ENCODE results near the gene LRRC1.

DNA sequence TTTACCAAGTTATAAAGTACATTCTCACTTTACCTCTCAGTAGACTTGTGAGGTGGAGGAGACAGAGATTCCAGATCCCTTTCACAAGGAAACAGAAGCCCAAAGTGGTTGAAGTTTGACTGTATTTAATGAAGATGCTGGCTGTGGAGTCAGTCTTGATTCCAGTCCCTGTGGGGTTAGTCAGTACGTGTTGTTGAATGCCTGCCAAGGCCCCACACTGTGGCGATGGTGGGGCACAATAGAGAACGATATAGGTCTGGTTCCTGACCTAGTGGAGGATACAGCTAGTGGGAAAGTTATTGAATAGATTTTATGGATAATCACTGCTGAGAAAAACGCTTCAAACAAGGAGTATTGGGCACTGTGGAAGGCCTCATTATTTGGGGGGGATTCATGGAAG, 71.4 kb downstream of the LRRC1 start:
- TF ChIP-seq, protein P1, sequence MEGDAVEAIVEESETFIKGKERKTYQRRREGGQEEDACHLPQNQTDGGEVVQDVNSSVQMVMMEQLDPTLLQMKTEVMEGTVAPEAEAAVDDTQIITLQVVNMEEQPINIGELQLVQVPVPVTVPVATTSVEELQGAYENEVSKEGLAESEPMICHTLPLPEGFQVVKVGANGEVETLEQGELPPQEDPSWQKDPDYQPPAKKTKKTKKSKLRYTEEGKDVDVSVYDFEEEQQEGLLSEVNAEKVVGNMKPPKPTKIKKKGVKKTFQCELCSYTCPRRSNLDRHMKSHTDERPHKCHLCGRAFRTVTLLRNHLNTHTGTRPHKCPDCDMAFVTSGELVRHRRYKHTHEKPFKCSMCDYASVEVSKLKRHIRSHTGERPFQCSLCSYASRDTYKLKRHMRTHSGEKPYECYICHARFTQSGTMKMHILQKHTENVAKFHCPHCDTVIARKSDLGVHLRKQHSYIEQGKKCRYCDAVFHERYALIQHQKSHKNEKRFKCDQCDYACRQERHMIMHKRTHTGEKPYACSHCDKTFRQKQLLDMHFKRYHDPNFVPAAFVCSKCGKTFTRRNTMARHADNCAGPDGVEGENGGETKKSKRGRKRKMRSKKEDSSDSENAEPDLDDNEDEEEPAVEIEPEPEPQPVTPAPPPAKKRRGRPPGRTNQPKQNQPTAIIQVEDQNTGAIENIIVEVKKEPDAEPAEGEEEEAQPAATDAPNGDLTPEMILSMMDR (IDR thresholded peaks at IDR 0.05; ENCODE audit: borderline replicate concordance, extremely low read depth, low read length, poor library complexity, severe bottlenecking) = no peak
- TF ChIP-seq EZH2 (IDR thresholded peaks at IDR 0.05; ENCODE audit: borderline replicate concordance, low read depth, low read length, severe bottlenecking) = no peak

Data from DND-41 (cell line).